ENCODE data around the gene KCNN3.
A peak's percentile ranks its signal among the peaks of the same experiment; 100 is the strongest.
"Not testable (repeated sequence)": the region's sequence is repeated elsewhere in the genome, so short reads cannot be mapped to it uniquely, and the experiment has no call there.

KCNN3 gene

DNA sequence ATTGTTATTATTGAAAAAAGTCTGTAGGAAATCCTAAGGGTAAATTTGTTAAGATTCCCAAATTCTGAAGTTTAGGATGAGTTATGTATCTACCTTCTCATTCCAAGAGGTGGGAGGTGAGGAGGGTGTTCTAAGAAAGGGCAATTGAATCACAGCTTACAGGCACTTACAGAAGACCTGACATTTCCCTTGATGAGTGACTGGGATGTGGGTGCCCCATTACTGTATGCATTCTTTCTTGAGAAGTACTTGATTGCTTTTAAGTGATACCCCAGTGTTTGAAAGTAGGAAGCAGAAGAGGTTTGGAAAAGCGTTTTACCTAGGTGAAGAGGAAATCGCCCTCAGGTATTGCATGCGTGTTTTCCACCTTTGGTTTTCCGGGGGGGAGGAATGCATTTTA is 175.1 kb downstream of the KCNN3 start:
- TF ChIP-seq CTCF (conservative IDR thresholded peaks at IDR 0.05) = no peak
- no peak for TF ChIP-seq ZFX (IDR thresholded peaks at IDR 0.05)
- H3K27ac ChIP-seq = no peak overlapping the region

- H3K27ac ChIP-seq = no peak overlapping the region
- TF ChIP-seq CTCF (conservative IDR thresholded peaks at IDR 0.05) (no peak), ZFX (IDR thresholded peaks at IDR 0.05) (no peak)
Measured at GRCh38 chr1:154689083-154689482, 181.0 kb downstream of the KCNN3 start.

DNA sequence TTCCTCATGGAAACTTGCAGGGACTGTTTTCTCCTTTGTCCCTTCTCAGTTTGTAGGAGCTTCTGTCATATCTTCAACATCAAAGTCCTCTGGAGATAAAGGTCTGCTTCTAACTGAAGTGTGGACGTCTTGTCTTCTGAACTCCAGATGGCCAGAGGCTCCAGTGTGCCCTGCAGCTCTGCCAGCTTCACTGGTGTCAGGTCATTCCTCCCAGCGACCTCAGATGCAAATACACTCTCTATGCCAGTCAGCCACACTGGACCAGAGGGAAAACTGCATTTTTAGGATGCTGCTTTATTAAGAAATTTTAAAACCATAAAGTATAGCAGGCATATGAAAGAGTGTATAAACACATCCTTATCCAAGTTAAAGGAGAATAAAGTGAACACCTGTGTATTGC is 183.6 kb downstream of the KCNN3 start:
- TF ChIP-seq CTCF (conservative IDR thresholded peaks at IDR 0.05) (no peak), ZFX (IDR thresholded peaks at IDR 0.05) (no peak)
- H3K27ac ChIP-seq = no peak overlapping the region

- no peak for TF ChIP-seq CTCF (conservative IDR thresholded peaks at IDR 0.05)
- H3K27ac ChIP-seq = no peak overlapping the region
Measured at GRCh38 chr1:154683820-154684219, 186.3 kb downstream of the KCNN3 start.

GRCh38 chr1:154682254-154682653 is 187.8 kb downstream of the KCNN3 start:
- H3K27ac ChIP-seq = no peak overlapping the region
- no peak for TF ChIP-seq CTCF (conservative IDR thresholded peaks at IDR 0.05)
- no peak for TF ChIP-seq ZFX (IDR thresholded peaks at IDR 0.05)

DNA sequence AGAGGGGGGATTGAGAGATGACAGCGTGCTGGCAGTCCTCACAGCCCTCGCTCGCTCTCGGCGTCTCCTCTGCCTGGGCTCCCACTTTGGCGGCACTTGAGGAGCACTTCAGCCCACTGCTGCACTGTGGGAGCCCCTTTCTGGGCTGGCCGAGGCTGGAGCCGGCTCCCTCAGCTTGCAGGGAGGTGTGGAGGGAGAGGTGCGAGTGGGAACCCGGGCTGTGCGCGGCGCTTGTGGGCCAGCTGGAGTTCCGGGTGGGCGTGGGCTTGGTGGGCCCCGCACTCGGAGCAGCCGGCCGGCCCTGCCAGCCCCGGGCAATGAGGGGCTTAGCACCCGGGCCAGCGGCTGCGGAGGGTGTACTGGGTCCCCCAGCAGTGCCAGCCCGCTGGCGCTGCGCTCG is 192.2 kb downstream of the KCNN3 start:
- H3K27ac ChIP-seq = not testable (repeated sequence)

GRCh38 chr1:154676847-154677246 is 193.2 kb downstream of the KCNN3 start:
- not testable (repeated sequence) for H3K27ac ChIP-seq

- not testable (repeated sequence) for H3K27ac ChIP-seq
Measured at GRCh38 chr1:154674456-154674855, 195.6 kb downstream of the KCNN3 start.

- H3K27ac ChIP-seq = peak overlapping the region; percentile 5; the same call in 1 of the 2 replicates
Measured at GRCh38 chr1:154672245-154672644, 197.8 kb downstream of the KCNN3 start.

DNA sequence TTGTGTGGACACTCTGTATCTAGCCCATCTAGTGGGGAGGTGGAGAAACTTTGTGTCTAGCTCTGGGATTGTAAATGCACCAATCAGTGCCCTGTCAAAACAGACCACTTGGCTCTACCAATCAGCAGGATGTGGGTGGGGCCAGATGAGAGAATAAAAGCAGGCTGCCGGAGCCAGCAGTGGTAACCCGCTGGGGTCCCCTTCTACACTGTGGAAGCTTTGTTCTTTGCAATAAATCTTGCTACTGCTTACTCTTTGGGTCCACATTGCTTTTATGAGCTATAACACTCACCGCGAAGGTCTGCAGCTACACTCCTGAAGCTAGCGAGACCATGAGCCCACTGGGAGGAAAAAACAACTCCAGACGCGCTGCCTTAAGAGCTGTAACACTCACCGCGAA is 198.7 kb downstream of the KCNN3 start:
- H3K27ac ChIP-seq = peak overlapping the region; percentile 5; the same call in 1 of the 2 replicates

- peak overlapping the region; percentile 19; the same call in 1 of the 2 replicates for H3K27ac ChIP-seq
Measured at GRCh38 chr1:154670310-154671270, 199.5 kb downstream of the KCNN3 start.
